ENCODE data around the gene ZDHHC20. TPM values are rescaled to one million over a fixed set of nuclear protein-coding genes. Genes with fewer than 3 reads are reported as not detected.
A peak's percentile ranks its signal among the peaks of the same experiment; 100 is the strongest.

The ZDHHC20 gene
- polyA plus RNA-seq, 1 of the 3 experiments (the other 2 are of a cell fraction): 8.7 TPM

GRCh38 chr13:21435687-21436151 is 23.4 kb downstream of the ZDHHC20 start:
- Histone ChIP-seq H3K4me1 (ENCODE audit: control insufficient read depth in 1 of 2, insufficient read depth in 2 of 2, low read depth in 1 of 2, low read length in 1 of 2) (no peaks in the 10 kb centered on the region), H4K20me1 (ENCODE audit: insufficient read depth) (no peaks in the 10 kb centered on the region), H3K36me3 (replicated peaks in 1 of 2; ENCODE audit: control insufficient read depth in 1 of 2, insufficient read depth in 2 of 2, low read length in 1 of 2) (no peaks in the 10 kb centered on the region), H3K27me3 (ENCODE audit: insufficient read depth) (no peaks in the 10 kb centered on the region), H3K79me2 (ENCODE audit: insufficient read depth) (peaks cover 72% of the 10 kb centered on the region), H3F3A (replicated peaks; ENCODE audit: insufficient read depth) (no peaks in the 10 kb centered on the region), H3K27ac (ENCODE audit: low read depth in 2 of 2, low read length in 1 of 2) (no peak overlapping the region), H2AFZ (ENCODE audit: low read depth) (no peak overlapping the region), H3K9me2 (no peaks in the 10 kb centered on the region), H3K9me3 (no peaks in the 10 kb centered on the region), H3K4me3 (ENCODE audit: low read depth in 2 of 2, low read length in 1 of 2) (no peak overlapping the region), H3K4me2 (no peak overlapping the region), H3K9ac (no peak overlapping the region)
- TF ChIP-seq, protein P1, sequence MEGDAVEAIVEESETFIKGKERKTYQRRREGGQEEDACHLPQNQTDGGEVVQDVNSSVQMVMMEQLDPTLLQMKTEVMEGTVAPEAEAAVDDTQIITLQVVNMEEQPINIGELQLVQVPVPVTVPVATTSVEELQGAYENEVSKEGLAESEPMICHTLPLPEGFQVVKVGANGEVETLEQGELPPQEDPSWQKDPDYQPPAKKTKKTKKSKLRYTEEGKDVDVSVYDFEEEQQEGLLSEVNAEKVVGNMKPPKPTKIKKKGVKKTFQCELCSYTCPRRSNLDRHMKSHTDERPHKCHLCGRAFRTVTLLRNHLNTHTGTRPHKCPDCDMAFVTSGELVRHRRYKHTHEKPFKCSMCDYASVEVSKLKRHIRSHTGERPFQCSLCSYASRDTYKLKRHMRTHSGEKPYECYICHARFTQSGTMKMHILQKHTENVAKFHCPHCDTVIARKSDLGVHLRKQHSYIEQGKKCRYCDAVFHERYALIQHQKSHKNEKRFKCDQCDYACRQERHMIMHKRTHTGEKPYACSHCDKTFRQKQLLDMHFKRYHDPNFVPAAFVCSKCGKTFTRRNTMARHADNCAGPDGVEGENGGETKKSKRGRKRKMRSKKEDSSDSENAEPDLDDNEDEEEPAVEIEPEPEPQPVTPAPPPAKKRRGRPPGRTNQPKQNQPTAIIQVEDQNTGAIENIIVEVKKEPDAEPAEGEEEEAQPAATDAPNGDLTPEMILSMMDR (IDR thresholded peaks at IDR 0.05): no peak
- TF ChIP-seq NFIC (IDR thresholded peaks at IDR 0.05; ENCODE audit: borderline replicate concordance): no peak
- TF ChIP-seq FOSL2 (IDR thresholded peaks at IDR 0.05; ENCODE audit: borderline replicate concordance, low read depth): 0 out of 2 replicates have a peak, but pooled peaks have one; percentile 25
- DNase-seq: no peak
- POLR2A ChIA-PET: no interaction called here
- 93% methylated on average over 2 of the region's 2 CpGs for WGBS (ENCODE audit: low lambda C conversion rate)
- CTCF ChIA-PET: no interaction called here

DNA sequence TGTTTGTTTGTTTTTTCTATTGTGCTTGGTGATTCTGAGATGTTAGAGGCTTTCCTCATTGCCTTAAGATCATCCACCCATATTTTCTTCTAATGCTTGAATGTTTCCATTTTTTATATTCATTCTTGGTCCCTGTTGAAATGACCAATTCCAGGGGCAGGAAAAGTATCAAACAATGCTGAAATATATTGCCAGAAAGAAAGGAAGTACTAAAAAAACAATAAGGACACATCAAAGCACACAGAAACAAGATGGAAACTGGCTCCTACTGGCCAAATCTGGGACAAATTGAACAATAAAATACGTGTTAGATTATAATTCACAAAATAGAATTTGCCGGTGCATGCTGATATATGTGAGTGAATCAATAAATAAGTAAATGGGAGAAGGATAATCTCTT is 23.9 kb downstream of the ZDHHC20 start:
- Histone ChIP-seq H3K79me2 (ENCODE audit: insufficient read depth) (peaks cover 69% of the 10 kb centered on the region), H3K27me3 (ENCODE audit: insufficient read depth) (no peaks in the 10 kb centered on the region), H3K9me2 (no peaks in the 10 kb centered on the region), H3F3A (replicated peaks; ENCODE audit: insufficient read depth) (no peaks in the 10 kb centered on the region), H3K36me3 (replicated peaks in 1 of 2; ENCODE audit: control insufficient read depth in 1 of 2, insufficient read depth in 2 of 2, low read length in 1 of 2) (no peaks in the 10 kb centered on the region), H4K20me1 (ENCODE audit: insufficient read depth) (no peaks in the 10 kb centered on the region), H3K27ac (ENCODE audit: low read depth in 2 of 2, low read length in 1 of 2) (no peak overlapping the region), H3K9ac (no peak overlapping the region), H3K4me3 (ENCODE audit: low read depth in 2 of 2, low read length in 1 of 2) (no peak overlapping the region), H3K4me1 (ENCODE audit: control insufficient read depth in 1 of 2, insufficient read depth in 2 of 2, low read depth in 1 of 2, low read length in 1 of 2) (no peaks in the 10 kb centered on the region), H2AFZ (ENCODE audit: low read depth) (no peak overlapping the region), H3K4me2 (no peak overlapping the region), H3K9me3 (no peaks in the 10 kb centered on the region)
- TF ChIP-seq RCOR1 (IDR thresholded peaks at IDR 0.05; ENCODE audit: low read length) (no peak), TEAD4 (IDR thresholded peaks at IDR 0.05; ENCODE audit: borderline replicate concordance, insufficient read depth) (no peak), RXRA (IDR thresholded peaks at IDR 0.05; ENCODE audit: borderline replicate concordance, low read depth) (no peak), PBX3 (IDR thresholded peaks at IDR 0.05) (no peak), SMC3 (IDR thresholded peaks at IDR 0.05; ENCODE audit: low read depth, low read length) (no peak), EP300 (IDR thresholded peaks at IDR 0.05; ENCODE audit: borderline replicate concordance in 1 of 2, low read depth in 1 of 2, low read length in 1 of 2) (no peak), CHD2 (IDR thresholded peaks at IDR 0.05; ENCODE audit: low read length, partially characterized antibody) (no peak), TAF1 (IDR thresholded peaks at IDR 0.05; ENCODE audit: borderline replicate concordance, low read depth, low read length) (no peak), GABPA (IDR thresholded peaks at IDR 0.05; ENCODE audit: low read depth) (no peak), SIN3A (IDR thresholded peaks at IDR 0.05; ENCODE audit: borderline replicate concordance, low read depth, low read length) (no peak), RAD21 (IDR thresholded peaks at IDR 0.05; ENCODE audit: low read length) (no peak), TCF12 (IDR thresholded peaks at IDR 0.05) (no peak), ELF1 (IDR thresholded peaks at IDR 0.05) (no peak)
- TF ChIP-seq, protein P2, sequence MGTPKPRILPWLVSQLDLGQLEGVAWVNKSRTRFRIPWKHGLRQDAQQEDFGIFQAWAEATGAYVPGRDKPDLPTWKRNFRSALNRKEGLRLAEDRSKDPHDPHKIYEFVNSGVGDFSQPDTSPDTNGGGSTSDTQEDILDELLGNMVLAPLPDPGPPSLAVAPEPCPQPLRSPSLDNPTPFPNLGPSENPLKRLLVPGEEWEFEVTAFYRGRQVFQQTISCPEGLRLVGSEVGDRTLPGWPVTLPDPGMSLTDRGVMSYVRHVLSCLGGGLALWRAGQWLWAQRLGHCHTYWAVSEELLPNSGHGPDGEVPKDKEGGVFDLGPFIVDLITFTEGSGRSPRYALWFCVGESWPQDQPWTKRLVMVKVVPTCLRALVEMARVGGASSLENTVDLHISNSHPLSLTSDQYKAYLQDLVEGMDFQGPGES (IDR thresholded peaks at IDR 0.05; ENCODE audit: low read depth, low read length): no peak
- TF ChIP-seq, protein P3, sequence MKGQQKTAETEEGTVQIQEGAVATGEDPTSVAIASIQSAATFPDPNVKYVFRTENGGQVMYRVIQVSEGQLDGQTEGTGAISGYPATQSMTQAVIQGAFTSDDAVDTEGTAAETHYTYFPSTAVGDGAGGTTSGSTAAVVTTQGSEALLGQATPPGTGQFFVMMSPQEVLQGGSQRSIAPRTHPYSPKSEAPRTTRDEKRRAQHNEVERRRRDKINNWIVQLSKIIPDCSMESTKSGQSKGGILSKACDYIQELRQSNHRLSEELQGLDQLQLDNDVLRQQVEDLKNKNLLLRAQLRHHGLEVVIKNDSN (IDR thresholded peaks at IDR 0.05; ENCODE audit: borderline replicate concordance, low read depth): no peak
- 93% methylated on average over 2 of the region's 2 CpGs for WGBS (ENCODE audit: low lambda C conversion rate)
- CTCF ChIA-PET: no interaction called here
- no peak for DNase-seq
- POLR2A ChIA-PET: no interaction called here
